Measurements from ENCODE around the gene MX2.

DNA sequence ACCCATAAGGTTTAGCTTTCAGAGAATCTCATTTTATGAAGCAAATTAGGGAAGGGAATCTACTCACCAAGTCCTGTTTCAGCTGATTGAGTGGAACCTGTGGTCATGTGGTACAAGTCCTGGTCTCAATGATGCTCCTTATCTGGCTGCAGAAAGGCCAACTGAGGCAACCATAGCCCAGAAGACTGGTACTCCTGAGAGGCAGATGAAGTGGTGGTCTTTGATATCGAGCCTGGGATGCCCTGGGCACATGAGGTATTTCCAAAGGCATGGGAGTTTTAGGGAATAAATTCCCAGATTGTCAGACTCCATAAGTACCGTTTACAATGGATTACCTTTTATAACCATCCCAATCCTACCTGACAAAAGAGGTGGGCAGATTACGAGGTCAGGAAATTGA, 67.5 kb downstream of the MX2 start:
- TF ChIP-seq, protein P1, sequence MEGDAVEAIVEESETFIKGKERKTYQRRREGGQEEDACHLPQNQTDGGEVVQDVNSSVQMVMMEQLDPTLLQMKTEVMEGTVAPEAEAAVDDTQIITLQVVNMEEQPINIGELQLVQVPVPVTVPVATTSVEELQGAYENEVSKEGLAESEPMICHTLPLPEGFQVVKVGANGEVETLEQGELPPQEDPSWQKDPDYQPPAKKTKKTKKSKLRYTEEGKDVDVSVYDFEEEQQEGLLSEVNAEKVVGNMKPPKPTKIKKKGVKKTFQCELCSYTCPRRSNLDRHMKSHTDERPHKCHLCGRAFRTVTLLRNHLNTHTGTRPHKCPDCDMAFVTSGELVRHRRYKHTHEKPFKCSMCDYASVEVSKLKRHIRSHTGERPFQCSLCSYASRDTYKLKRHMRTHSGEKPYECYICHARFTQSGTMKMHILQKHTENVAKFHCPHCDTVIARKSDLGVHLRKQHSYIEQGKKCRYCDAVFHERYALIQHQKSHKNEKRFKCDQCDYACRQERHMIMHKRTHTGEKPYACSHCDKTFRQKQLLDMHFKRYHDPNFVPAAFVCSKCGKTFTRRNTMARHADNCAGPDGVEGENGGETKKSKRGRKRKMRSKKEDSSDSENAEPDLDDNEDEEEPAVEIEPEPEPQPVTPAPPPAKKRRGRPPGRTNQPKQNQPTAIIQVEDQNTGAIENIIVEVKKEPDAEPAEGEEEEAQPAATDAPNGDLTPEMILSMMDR (IDR thresholded peaks at IDR 0.05) = no peak
- TF ChIP-seq POLR2A (IDR thresholded peaks at IDR 0.05) = no peak
